Endothelial cell of umbilical vein (primary cell): ENCODE measurements around the gene EFHC1. TPM values are rescaled to one million over a fixed set of nuclear protein-coding genes. Genes with fewer than 3 reads are reported as not detected.

Experiments
- BruUV-seq: library from RNA; stranded (reverse); fragments of 400-500 nt; replicated peaks from 2 replicates; lab custom pipeline; 2021; lab: Mats Ljungman, UMichigan
- CTCF ChIA-PET: fragments of 300-600, 350-600 bp; sonication (Branson Sonifier 250); formaldehyde crosslinking; loops from one replicate; lab custom pipeline; 2021; ENCODE audit warnings: antibody characterized with exemption, inconsistent platforms; lab: Charles Lee
- POLR2A ChIA-PET: fragments of 300-600, 350-600 bp; sonication (Branson Sonifier 250); formaldehyde crosslinking; loops from one replicate; lab custom pipeline; 2021; ENCODE audit warnings: antibody characterized with exemption, inconsistent platforms; lab: Charles Lee
- DNase-seq: peaks from one replicate; pipeline ENCODE4 v3.0.0-alpha.2; 2011; ENCODE audit warnings: low read depth, low spot score
- FAIRE-seq: peaks from 2 replicates; lab custom pipeline; 2011; peaks lifted over from hg19 to GRCh38; lab: Jason Lieb, UNC
- H2AFZ ChIP-seq: 2 replicates; pipeline ENCODE4 v1.6.0; 2012; ENCODE audit warnings: low read depth, low read length, control low read depth, inconsistent platforms
- H3K27ac ChIP-seq: 2 replicates; pipeline ENCODE4 v1.5.1; 2011; ENCODE audit warnings: low read depth, mild to moderate bottlenecking, control low read depth, low read length, moderate library complexity; ENCODE audit not compliant: insufficient read depth
- H3K27me3 ChIP-seq, 2 experiments: 2 replicates each; pipeline versions ENCODE4 v1.6.0 to v1.6.1; 2011; ENCODE audit warnings: low read length in 2 of 2, mixed read lengths in 1 of 2; ENCODE audit not compliant: control insufficient read depth in 2 of 2, insufficient read depth in 2 of 2
- H3K36me3 ChIP-seq, 2 experiments: 2 replicates in 1 of 2; 3 replicates in 1 of 2; pipeline ENCODE4 v1.5.1; 2011; ENCODE audit warnings: low read length in 2 of 2, mild to moderate bottlenecking in 1 of 2, moderate library complexity in 1 of 2; ENCODE audit not compliant: control insufficient read depth in 2 of 2, insufficient read depth in 2 of 2; ENCODE audit errors: extremely low read depth in 1 of 2
- H3K4me1 ChIP-seq: 3 replicates; pipeline ENCODE4 v1.5.1; 2011; ENCODE audit warnings: mild to moderate bottlenecking, low read length; ENCODE audit not compliant: control insufficient read depth, insufficient read depth; ENCODE audit errors: extremely low read depth
- H3K4me2 ChIP-seq: 2 replicates; pipeline ENCODE4 v1.6.1; 2011; ENCODE audit warnings: low read length, control low read depth, mixed read lengths; ENCODE audit not compliant: insufficient read depth
- H3K4me3 ChIP-seq, 3 experiments: fragments of 200-600 bp in 1 of 3; sonication (generic), shearing (Covaris generic) in 1 of 3; replicated peaks in 1 of 3; 2 replicates each; pipeline ENCODE4 v1.5.1; 2011 to 2016; ENCODE audit warnings: control low read depth in 3 of 3, low read length in 3 of 3, mild to moderate bottlenecking in 2 of 3, inconsistent platforms in 1 of 3, low read depth in 1 of 3, moderate library complexity in 1 of 3; ENCODE audit not compliant: insufficient read depth in 1 of 3
- H3K79me2 ChIP-seq: 2 replicates; pipeline ENCODE4 v1.6.0; 2012; ENCODE audit warnings: low read length, inconsistent platforms; ENCODE audit not compliant: control insufficient read depth, insufficient read depth
- H3K9ac ChIP-seq: replicated peaks from 2 replicates; pipeline ENCODE3; 2011; ENCODE audit warnings: low read length, control low read depth; ENCODE audit not compliant: insufficient read depth; ENCODE audit errors: extremely low read depth
- H3K9me1 ChIP-seq: replicated peaks from 3 replicates; pipeline ENCODE4 v1.6.0; 2011; ENCODE audit warnings: mild to moderate bottlenecking, low read length; ENCODE audit not compliant: control insufficient read depth, insufficient read depth; ENCODE audit errors: extremely low read depth
- H3K9me3 ChIP-seq: replicated peaks from 2 replicates; pipeline ENCODE4 v1.5.1; 2012; ENCODE audit warnings: low read length, inconsistent platforms; ENCODE audit not compliant: control insufficient read depth, insufficient read depth
- H4K20me1 ChIP-seq: replicated peaks from 2 replicates; pipeline ENCODE3; 2011; ENCODE audit warnings: mild to moderate bottlenecking, low read length; ENCODE audit not compliant: control insufficient read depth, insufficient read depth; ENCODE audit errors: extremely low read depth
- CTCF ChIP-seq, 2 donors: IDR thresholded peaks; 1 replicate in 1 of 2; 2 replicates in 1 of 2; pipeline ENCODE4 v1.5.1; 2011; ENCODE audit warnings: low read length in 2 of 2, mild to moderate bottlenecking in 2 of 2, moderate library complexity in 2 of 2, control low read depth in 1 of 2, inconsistent platforms in 1 of 2, low read depth in 1 of 2; ENCODE audit not compliant: insufficient read depth in 1 of 2; ENCODE audit errors: extremely low read depth in 1 of 2
- FOS ChIP-seq: IDR thresholded peaks from 2 replicates; pipeline ENCODE4 v1.6.1; 2011; ENCODE audit warnings: mild to moderate bottlenecking, low read length, moderate library complexity, borderline replicate concordance; ENCODE audit not compliant: insufficient read depth
- GATA2 ChIP-seq: IDR thresholded peaks from 2 replicates; pipeline ENCODE4 v1.7.0; 2011; ENCODE audit warnings: low read depth, mild to moderate bottlenecking, moderate library complexity, mixed read lengths, low read length; ENCODE audit not compliant: insufficient read length, insufficient read depth
- JUN ChIP-seq: IDR thresholded peaks from 2 replicates; pipeline ENCODE4 v1.6.1; 2011; ENCODE audit warnings: borderline replicate concordance, low read depth; ENCODE audit not compliant: insufficient read length, insufficient read depth
- MAX ChIP-seq: IDR thresholded peaks from 2 replicates; pipeline ENCODE4 v1.6.1; 2011; ENCODE audit not compliant: insufficient read depth, insufficient read length
- POLR2A ChIP-seq: IDR thresholded peaks from 2 replicates; pipeline ENCODE4 v1.6.1; 2012; ENCODE audit warnings: low read depth, mild to moderate bottlenecking, control low read depth, low read length
- POLR2AphosphoS5 ChIP-seq: IDR thresholded peaks from 2 replicates; pipeline ENCODE4 v1.6.1; 2012; ENCODE audit warnings: low read depth, mild to moderate bottlenecking, control low read depth, low read length, moderate library complexity; ENCODE audit not compliant: insufficient read depth
- dilution Hi-C: fragments of 300-500 bp; cut with MboI; formaldehyde crosslinking; loops from one replicate; pipeline ENCODE4 v1.15.0; 2019; ENCODE audit warnings: low sequenced_read_pairs; ENCODE audit not compliant: extremely low pct_ligation_motif_present
- intact Hi-C: fragments of 100-400 bp; cut with micrococcal nuclease; formaldehyde crosslinking; loops from one replicate; pipeline ENCODE4 v1.10.0; 2022
- polyA plus RNA-seq, 4 experiments: library from polyadenylated mRNA; depleted of rRNA in 3 of 4; stranded (reverse) in 3 of 4; unstranded in 1 of 4; fragments of >200 nt; gene quantifications; 2 replicates each; pipeline versions ENCODE4 v1.2.1 to v1.2.3, GENCODE V29; 2011 to 2012; ENCODE audit warnings: missing spikeins in 1 of 4
- total RNA-seq: library from RNA; stranded (reverse); gene quantifications from 2 replicates; pipeline ENCODE4 v1.2.3, GENCODE V29; 2021

The EFHC1 gene
- total and polyA plus RNA-seq, 2 donors (not counting 3 experiments of a cell fraction or from before 2014, with no cell fraction given) = 14.6 to 17.6 TPM

DNA sequence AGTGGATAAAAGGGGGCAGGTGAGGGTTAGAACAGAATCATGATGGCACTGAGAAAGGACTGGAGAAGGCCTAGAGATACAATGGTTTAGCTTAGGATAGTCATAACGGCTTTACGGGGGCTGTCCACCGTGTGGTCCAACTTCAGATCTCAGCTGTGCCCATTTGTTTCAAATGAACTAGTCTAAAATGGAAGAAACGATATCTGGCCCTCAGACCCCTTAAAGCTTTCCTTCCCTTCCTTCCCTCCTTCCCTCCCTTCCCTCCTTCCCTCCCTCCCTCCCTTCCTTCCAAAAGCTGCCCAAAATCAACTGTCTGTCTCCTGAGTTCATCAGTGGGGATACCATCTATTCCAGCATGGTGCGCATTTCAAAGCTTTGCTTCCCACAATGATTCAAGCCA lies 128.9 kb downstream of the EFHC1 start:
- intact Hi-C loops = no loop called here
- Histone ChIP-seq H3K4me3 (no peak overlapping the region), H3K4me1 (peaks cover 84% of the 10 kb centered on the region), H3K27ac (no peak overlapping the region), H3K4me2 (no peak overlapping the region), H3K9me3 (no peaks in the 10 kb centered on the region), H3K9ac (no peak overlapping the region), H3K36me3 (no peaks in the 10 kb centered on the region), H3K79me2 (peaks cover 74% of the 10 kb centered on the region), H3K27me3 (no peaks in the 10 kb centered on the region), H2AFZ (no peak overlapping the region), H3K9me1 (no peaks in the 10 kb centered on the region), H4K20me1 (no peaks in the 10 kb centered on the region)
- TF ChIP-seq CTCF (IDR thresholded peaks at IDR 0.05; ENCODE audit: extremely low read depth in 1 of 2, insufficient read depth in 1 of 2, low read depth in 1 of 2, low read length in 2 of 2) (no peak), FOS (no peak), GATA2 (no peak), POLR2A (no peak), MAX (no peak), POLR2AphosphoS5 (no peak), JUN (no peak)
- dilution Hi-C loops = loop anchor here (25.0 kb wide), 1 partner anchor 137 kb away; the partner anchor contains the start of gene EFHC1
- ChIA-PET POLR2A (interaction anchor here (0.9 to 1.1 kb wide), 2 partner anchors 21 to 132 kb away, joined by 3 to 4 read pairs; no protein-coding TSS in a partner anchor), CTCF (interaction anchor here (0.8 to 4.2 kb wide), 7 partner anchors 13 to 133 kb away, joined by 3 to 27 read pairs (median 3); partner anchors contain the start of gene TRAM2)
- no TSS peak for BruUV-seq
- no peak for DNase-seq
- FAIRE-seq = no peak
